ENCODE measurements around the gene TEF. TPM values are rescaled to one million over a fixed set of nuclear protein-coding genes. Genes with fewer than 3 reads are reported as not detected.
"Not testable (repeated sequence)": the region's sequence is repeated elsewhere in the genome, so short reads cannot be mapped to it uniquely, and the experiment has no call there.

TEF gene
- total and polyA plus RNA-seq, 9 donors = 8.6 to 13.7 (median 10.4) TPM

DNA sequence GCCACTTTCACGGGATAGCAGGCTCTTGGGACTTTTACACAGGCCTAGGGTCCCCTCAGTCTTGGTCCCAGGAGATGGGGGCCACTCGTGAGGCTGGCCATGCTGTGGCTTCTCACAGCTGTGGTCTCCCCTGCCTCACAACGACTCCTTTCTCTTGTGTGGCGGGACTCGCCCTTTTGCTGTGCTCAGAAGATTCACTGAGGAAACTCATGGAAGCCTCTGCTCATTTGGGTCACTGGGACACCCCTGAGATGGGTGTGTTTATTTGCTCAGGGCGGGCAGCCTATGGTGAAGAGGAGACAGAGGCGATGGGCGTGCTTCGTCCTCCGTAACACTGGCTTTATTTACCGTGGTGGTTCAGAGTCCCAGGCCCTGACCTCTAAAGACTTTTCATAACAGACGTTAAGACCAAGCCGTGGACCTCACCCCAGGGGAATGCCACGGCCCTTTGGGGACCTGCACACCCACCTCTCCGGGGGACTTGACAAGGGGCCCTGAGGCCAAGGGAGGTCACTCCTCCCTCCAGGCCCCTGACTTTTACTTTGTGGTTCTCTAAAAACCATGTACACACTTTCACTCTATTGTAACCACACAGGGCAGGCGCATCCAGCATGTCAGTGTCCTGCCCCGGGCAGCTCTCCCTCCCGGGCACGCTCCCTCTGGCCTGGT, 15.5 kb downstream of the TEF start:
- H3K9me3 ChIP-seq (replicated peaks; ENCODE audit: control insufficient read depth, low read depth, low read length) = no peaks in the 10 kb centered on the region
- peaks cover 23% of the 10 kb centered on the region for H3K4me1 ChIP-seq (ENCODE audit: control insufficient read depth, insufficient read depth, low read length)
- 80% methylated on average over 12 of the region's 19 CpGs for WGBS (ENCODE audit: insufficient coverage)
- H3K4me3 ChIP-seq (ENCODE audit: low read length) = no peak overlapping the region
- no peak overlapping the region for H3K27ac ChIP-seq (ENCODE audit: low read length)
- no peak for DNase-seq
- H3K27me3 ChIP-seq (ENCODE audit: control insufficient read depth, insufficient read depth, low read length) = no peaks in the 10 kb centered on the region
- peaks cover 55% of the 10 kb centered on the region for H3K36me3 ChIP-seq (ENCODE audit: control insufficient read depth, insufficient read depth, low read length)

DNA sequence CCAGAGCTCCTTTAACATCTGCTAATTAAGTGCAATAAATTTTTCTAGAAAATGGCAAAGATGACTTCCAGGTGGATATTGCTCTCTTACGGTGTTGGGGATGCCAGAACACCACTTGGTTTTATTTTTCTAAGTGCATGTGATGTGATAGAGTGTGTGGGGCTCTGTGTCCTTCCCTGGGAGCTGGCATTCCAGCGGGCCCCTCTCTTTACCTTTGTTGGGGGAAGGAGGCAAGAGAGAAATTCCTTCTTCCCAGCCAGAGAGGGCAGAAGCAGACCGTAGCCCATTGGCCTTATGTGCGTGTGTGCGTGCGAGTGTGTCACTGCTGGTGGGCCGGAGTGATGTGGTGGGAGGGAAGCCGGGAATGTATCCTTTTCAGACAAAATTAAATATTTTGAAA, 17.2 kb downstream of the TEF start:
- 39% methylated on average over 2 of the region's 8 CpGs for WGBS (ENCODE audit: insufficient coverage)
- Histone ChIP-seq H3K9me3 (replicated peaks; ENCODE audit: control insufficient read depth, low read depth, low read length) (no peaks in the 10 kb centered on the region), H3K27ac (ENCODE audit: low read length) (no peak overlapping the region), H3K4me1 (ENCODE audit: control insufficient read depth, insufficient read depth, low read length) (peaks cover 28% of the 10 kb centered on the region), H3K4me3 (ENCODE audit: low read length) (no peak overlapping the region), H3K27me3 (ENCODE audit: control insufficient read depth, insufficient read depth, low read length) (no peaks in the 10 kb centered on the region), H3K36me3 (ENCODE audit: control insufficient read depth, insufficient read depth, low read length) (peaks cover 53% of the 10 kb centered on the region)
- no peak for DNase-seq

DNA sequence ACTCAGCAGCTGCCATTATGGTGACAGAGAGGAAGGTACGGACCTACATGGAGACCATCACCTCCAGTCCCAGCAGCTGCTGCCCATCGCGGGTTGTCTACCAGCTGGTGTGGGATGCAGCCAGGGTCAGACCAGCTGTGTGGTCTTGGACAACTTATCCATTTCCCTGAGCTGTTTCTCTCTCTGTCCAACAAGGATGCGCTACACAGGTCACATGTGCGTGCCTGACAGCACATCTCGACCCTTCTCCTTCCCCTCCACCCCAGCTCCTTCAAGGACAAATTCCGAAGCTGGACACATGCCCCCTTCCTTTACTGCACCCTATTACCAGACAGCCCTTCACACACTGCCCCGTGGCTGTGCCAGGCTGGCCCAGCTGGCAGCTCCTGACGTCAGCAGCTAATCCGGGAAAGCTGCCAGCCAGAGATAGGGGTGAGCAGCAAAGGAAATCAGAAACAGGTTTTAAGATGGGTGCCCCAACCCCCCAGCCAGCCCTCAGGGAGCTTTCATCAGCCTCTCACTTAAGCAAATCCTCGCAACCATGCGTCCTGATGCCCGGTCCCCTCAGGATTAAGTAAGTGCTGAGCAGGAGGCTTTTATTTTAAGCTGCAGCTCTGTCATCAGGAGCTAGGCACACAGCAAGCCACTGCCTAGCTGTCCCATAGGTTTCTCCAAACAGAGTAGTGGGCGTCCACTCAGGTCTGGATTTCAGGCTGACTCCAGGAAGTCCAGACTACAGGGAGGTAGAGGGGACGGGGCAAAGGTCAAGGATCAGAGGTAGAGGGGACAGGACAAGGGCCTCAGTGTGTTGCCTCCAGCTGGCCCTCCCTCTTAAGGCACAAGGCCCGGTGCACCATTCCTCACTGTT, 20.3 kb downstream of the TEF start:
- DNase-seq = peak; percentile 74
- 55% methylated on average over 9 of the region's 16 CpGs for WGBS (ENCODE audit: insufficient coverage)

DNA sequence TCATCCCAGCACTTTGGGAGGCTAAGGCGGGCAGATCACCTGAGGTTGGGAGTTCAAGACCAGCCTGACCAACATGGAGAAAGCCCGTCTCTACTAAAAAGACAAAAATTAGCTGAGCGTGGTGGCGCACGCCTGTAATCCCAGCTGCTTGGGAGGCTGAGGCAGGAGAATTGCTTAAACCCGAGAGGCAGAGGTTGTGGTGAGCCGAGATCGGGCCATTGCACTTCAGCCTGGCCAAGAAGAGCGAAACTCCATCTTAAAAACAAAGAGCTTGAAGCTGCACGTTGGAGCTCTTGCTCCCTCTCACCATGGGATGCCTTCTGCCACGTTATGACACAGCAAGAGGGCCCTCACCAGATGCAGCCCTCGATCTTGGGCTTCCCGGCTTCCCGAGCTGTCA, 21.1 kb downstream of the TEF start:
- not testable (repeated sequence) for H3K9me3 ChIP-seq (replicated peaks; ENCODE audit: control insufficient read depth, low read depth, low read length); H3K27me3 ChIP-seq (ENCODE audit: control insufficient read depth, insufficient read depth, low read length); DNase-seq; H3K4me3 ChIP-seq (ENCODE audit: low read length)
- Histone ChIP-seq H3K27ac (ENCODE audit: low read length) (peak overlapping the region; percentile 83), H3K36me3 (ENCODE audit: control insufficient read depth, insufficient read depth, low read length) (peaks cover 14% of the 10 kb centered on the region), H3K4me1 (ENCODE audit: control insufficient read depth, insufficient read depth, low read length) (peaks cover 30% of the 10 kb centered on the region)
- 91% methylated on average over 14 of the region's 14 CpGs for WGBS (ENCODE audit: insufficient coverage)

More for the DNA sequence above, 20.3 kb downstream of the TEF start:
- H3K4me1 ChIP-seq (ENCODE audit: control insufficient read depth, insufficient read depth, low read length) = peaks cover 30% of the 10 kb centered on the region
- H3K4me3 ChIP-seq (ENCODE audit: low read length) = no peak overlapping the region
- H3K9me3 ChIP-seq (replicated peaks; ENCODE audit: control insufficient read depth, low read depth, low read length) = no peaks in the 10 kb centered on the region
- H3K27ac ChIP-seq (ENCODE audit: low read length) = peak overlapping the region; percentile 83
- no peaks in the 10 kb centered on the region for H3K27me3 ChIP-seq (ENCODE audit: control insufficient read depth, insufficient read depth, low read length)
- peaks cover 22% of the 10 kb centered on the region for H3K36me3 ChIP-seq (ENCODE audit: control insufficient read depth, insufficient read depth, low read length)

DNA sequence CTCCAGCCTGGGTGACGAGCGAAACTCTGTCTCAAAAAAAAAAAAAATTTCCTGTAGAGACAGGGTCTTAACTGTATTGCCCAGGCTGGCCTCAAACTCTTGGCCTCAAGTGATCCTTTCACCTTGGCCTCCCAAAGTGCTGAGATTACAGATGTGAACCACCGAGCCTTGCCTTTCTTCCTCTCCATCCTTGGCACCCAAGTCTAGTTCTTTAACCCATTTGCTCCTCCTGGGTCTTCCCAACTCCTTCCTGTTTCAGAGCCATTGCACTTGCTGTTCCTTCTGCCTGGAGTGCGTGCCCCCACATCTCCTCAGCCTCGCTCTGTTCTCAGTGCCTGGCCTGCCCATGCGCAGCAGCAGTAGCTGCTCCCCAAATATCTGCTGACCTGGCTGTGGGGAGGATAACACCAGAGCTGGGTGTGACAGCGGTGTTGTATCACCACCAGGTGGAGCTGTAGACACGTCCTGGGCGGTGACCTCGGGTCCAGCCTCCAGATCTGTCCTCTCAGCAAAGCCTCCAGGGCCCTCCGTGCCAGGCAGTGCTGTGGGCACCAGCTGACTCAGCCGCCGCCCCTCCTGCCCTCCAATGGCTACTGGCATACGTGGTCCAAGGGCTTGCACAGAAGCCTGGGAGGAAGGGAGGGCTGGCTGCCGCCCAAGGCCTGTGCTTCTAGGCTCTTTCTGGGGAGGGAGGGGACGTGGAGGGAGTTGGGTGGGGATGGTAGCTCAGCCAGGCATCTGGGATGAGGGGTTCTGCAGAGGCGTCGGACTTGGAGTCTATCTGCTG, 22.0 kb downstream of the TEF start:
- Histone ChIP-seq H3K4me3 (ENCODE audit: low read length) (no peak overlapping the region), H3K9me3 (replicated peaks; ENCODE audit: control insufficient read depth, low read depth, low read length) (no peaks in the 10 kb centered on the region), H3K4me1 (ENCODE audit: control insufficient read depth, insufficient read depth, low read length) (peaks cover 30% of the 10 kb centered on the region), H3K36me3 (ENCODE audit: control insufficient read depth, insufficient read depth, low read length) (peaks cover 6% of the 10 kb centered on the region), H3K27ac (ENCODE audit: low read length) (no peak overlapping the region), H3K27me3 (ENCODE audit: control insufficient read depth, insufficient read depth, low read length) (no peaks in the 10 kb centered on the region)
- 25% methylated on average over 10 of the region's 18 CpGs for WGBS (ENCODE audit: insufficient coverage)
- peak; percentile 89 for DNase-seq

DNA sequence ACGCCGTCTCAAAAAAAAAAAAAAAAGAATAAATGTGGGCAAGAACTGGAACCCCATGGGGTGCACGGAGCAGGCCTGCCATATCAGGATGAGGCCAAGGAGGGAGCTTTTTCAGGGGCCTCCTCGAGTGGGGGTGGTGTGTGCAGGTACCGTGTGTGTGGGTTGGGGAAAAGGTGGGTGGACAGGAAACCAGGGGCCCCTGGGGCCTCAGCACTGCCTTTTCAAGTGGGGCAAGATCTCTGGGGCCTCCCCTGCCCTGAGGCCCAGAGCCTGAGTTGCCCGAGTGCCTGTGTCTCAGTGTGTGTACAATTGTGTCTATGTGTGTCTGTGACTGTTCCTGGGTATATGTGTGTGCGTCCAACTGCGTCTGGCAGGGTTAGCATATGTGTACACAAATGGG, 23.8 kb downstream of the TEF start:
- Histone ChIP-seq H3K4me1 (ENCODE audit: control insufficient read depth, insufficient read depth, low read length) (peaks cover 30% of the 10 kb centered on the region), H3K27ac (ENCODE audit: low read length) (no peak overlapping the region), H3K27me3 (ENCODE audit: control insufficient read depth, insufficient read depth, low read length) (no peaks in the 10 kb centered on the region), H3K4me3 (ENCODE audit: low read length) (no peak overlapping the region), H3K9me3 (replicated peaks; ENCODE audit: control insufficient read depth, low read depth, low read length) (no peaks in the 10 kb centered on the region), H3K36me3 (ENCODE audit: control insufficient read depth, insufficient read depth, low read length) (no peaks in the 10 kb centered on the region)
- DNase-seq = no peak
- WGBS (ENCODE audit: insufficient coverage) = 100% methylated on average over 1 of the region's 8 CpGs

DNA sequence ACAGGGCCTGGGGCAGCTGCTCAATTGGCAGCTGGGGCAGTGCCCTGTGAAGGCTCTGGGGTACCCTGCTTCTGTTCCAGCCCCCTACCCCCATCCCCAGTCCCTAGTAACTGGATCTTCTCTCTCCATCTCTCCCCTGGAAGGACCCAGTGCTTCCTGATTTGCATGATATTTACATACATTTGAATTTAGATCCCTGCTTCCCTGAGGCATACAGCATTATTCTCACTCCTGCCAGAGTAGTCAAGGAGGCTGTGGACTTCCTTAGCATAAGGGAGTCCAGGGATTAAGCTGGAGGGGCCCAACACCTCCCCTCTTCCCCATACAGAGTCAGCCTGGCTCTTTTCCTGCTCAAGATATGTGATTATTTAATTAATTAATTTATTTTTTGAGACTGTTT, 24.7 kb downstream of the TEF start:
- H3K9me3 ChIP-seq (replicated peaks; ENCODE audit: control insufficient read depth, low read depth, low read length) = no peaks in the 10 kb centered on the region
- H3K4me3 ChIP-seq (ENCODE audit: low read length) = no peak overlapping the region
- DNase-seq = no peak
- H3K4me1 ChIP-seq (ENCODE audit: control insufficient read depth, insufficient read depth, low read length) = peaks cover 28% of the 10 kb centered on the region
- H3K27ac ChIP-seq (ENCODE audit: low read length) = no peak overlapping the region
- no peaks in the 10 kb centered on the region for H3K36me3 ChIP-seq (ENCODE audit: control insufficient read depth, insufficient read depth, low read length)
- H3K27me3 ChIP-seq (ENCODE audit: control insufficient read depth, insufficient read depth, low read length) = no peaks in the 10 kb centered on the region

DNA sequence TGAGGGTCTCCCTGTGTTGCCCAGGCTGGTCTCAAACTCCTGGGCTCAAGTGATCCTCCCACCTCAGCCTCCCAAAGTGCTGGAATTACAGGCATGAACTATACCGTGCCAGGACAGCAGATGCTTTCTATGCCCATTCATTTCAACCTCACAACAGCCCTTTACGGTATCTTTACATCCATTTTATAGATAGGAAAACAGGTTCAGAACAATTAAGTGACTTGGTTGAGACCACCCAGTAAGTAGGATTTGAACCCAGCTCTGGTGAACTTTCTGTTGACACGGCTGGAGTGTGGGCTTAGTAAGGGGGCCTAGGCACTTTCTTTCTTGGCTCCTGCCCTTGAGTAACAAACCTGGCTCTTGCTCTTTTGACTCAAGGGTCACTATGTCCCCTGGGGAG, 25.7 kb downstream of the TEF start:
- DNase-seq = no peak
- no peaks in the 10 kb centered on the region for H3K36me3 ChIP-seq (ENCODE audit: control insufficient read depth, insufficient read depth, low read length)
- no peaks in the 10 kb centered on the region for H3K27me3 ChIP-seq (ENCODE audit: control insufficient read depth, insufficient read depth, low read length)
- no peak overlapping the region for H3K27ac ChIP-seq (ENCODE audit: low read length)
- H3K4me1 ChIP-seq (ENCODE audit: control insufficient read depth, insufficient read depth, low read length) = peaks cover 24% of the 10 kb centered on the region
- WGBS (ENCODE audit: insufficient coverage) = 83% methylated on average over 1 of the region's 3 CpGs
- no peaks in the 10 kb centered on the region for H3K9me3 ChIP-seq (replicated peaks; ENCODE audit: control insufficient read depth, low read depth, low read length)
- H3K4me3 ChIP-seq (ENCODE audit: low read length) = no peak overlapping the region

DNA sequence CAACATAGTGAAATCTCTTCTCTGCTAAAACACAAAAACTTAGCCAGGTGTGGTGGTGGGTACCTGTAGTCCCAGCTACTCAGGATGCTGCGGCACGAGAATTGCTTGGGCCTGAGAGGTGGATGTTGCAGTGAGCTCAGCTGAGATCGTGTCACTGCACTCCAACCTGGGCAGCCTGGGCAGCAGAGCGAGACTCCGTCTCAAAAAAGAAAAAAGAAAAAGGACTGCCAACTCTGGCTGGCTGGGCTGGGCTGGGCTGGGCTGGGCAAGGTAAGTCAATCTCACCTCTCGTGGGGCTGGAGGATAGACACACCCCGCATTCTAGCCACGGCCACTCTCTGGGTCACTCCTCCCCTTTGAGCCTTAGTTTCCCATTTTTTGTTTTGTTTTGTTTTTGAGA, 26.9 kb downstream of the TEF start:
- no peaks in the 10 kb centered on the region for H3K27me3 ChIP-seq (ENCODE audit: control insufficient read depth, insufficient read depth, low read length)
- no peaks in the 10 kb centered on the region for H3K9me3 ChIP-seq (replicated peaks; ENCODE audit: control insufficient read depth, low read depth, low read length)
- no peak overlapping the region for H3K27ac ChIP-seq (ENCODE audit: low read length)
- H3K4me1 ChIP-seq (ENCODE audit: control insufficient read depth, insufficient read depth, low read length) = peaks cover 20% of the 10 kb centered on the region
- no peak for DNase-seq
- WGBS (ENCODE audit: insufficient coverage) = 91% methylated on average over 7 of the region's 8 CpGs
- H3K4me3 ChIP-seq (ENCODE audit: low read length) = no peak overlapping the region
- no peaks in the 10 kb centered on the region for H3K36me3 ChIP-seq (ENCODE audit: control insufficient read depth, insufficient read depth, low read length)

DNA sequence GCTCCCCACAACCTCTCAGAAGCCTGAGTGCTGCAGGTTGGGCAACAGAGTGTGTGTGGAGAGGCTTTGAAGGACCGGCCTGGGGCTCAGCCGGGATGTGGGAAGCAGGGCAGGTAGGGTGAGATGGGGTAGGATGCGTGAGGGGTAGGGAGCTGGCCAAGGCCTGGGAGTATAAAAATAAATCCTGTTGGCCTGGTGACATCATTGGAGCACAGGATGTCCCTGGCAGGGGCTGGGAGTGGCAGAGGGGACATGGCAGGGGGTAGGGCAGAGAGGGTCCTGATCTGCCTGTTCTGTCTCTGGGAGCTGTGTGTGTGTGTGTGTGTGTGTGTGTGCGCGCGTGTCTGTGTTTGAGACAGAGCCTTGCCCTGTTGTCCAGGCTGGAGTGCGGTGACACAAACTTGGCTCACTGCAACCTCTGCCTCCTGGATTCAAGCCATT, 28.6 kb downstream of the TEF start:
- H3K4me1 ChIP-seq (ENCODE audit: control insufficient read depth, insufficient read depth, low read length) = peaks cover 25% of the 10 kb centered on the region
- 87% methylated on average over 6 of the region's 7 CpGs for WGBS (ENCODE audit: insufficient coverage)
- H3K9me3 ChIP-seq (replicated peaks; ENCODE audit: control insufficient read depth, low read depth, low read length) = no peaks in the 10 kb centered on the region
- H3K4me3 ChIP-seq (ENCODE audit: low read length) = no peak overlapping the region
- no peak overlapping the region for H3K27ac ChIP-seq (ENCODE audit: low read length)
- DNase-seq = no peak
- H3K36me3 ChIP-seq (ENCODE audit: control insufficient read depth, insufficient read depth, low read length) = no peaks in the 10 kb centered on the region
- no peaks in the 10 kb centered on the region for H3K27me3 ChIP-seq (ENCODE audit: control insufficient read depth, insufficient read depth, low read length)

Data from muscle of leg (tissue), 11 donors.